ENCODE results near the gene CES5A.

The CES5A gene

GRCh38 chr16:55906123-55906522, 30.9 kb upstream of the CES5A start:
- TF ChIP-seq POLR2A (IDR thresholded peaks at IDR 0.05; ENCODE audit: extremely low read depth, insufficient read length) (no peak), MYC (IDR thresholded peaks at IDR 0.05; ENCODE audit: low read depth, low read length) (no peak), MAX (IDR thresholded peaks at IDR 0.05; ENCODE audit: low read depth, low read length) (no peak), CTCF (IDR thresholded peaks at IDR 0.05; ENCODE audit: low read depth, low read length) (no peak)
- no peak overlapping the region for H3K4me3 ChIP-seq (ENCODE audit: low read depth, low read length)
- no peak for DNase-seq (ENCODE audit: low read depth)

GRCh38 chr16:55905651-55906050, 30.5 kb upstream of the CES5A start:
- no peak overlapping the region for H3K4me3 ChIP-seq (ENCODE audit: low read depth, low read length)
- no peak for DNase-seq (ENCODE audit: low read depth)
- TF ChIP-seq CTCF (IDR thresholded peaks at IDR 0.05; ENCODE audit: low read depth, low read length) (no peak), MYC (IDR thresholded peaks at IDR 0.05; ENCODE audit: low read depth, low read length) (no peak), POLR2A (IDR thresholded peaks at IDR 0.05; ENCODE audit: extremely low read depth, insufficient read length) (no peak), MAX (IDR thresholded peaks at IDR 0.05; ENCODE audit: low read depth, low read length) (no peak)

- no peak for DNase-seq (ENCODE audit: low read depth)
- TF ChIP-seq MYC (IDR thresholded peaks at IDR 0.05; ENCODE audit: low read depth, low read length) (no peak), CTCF (IDR thresholded peaks at IDR 0.05; ENCODE audit: low read depth, low read length) (no peak), MAX (IDR thresholded peaks at IDR 0.05; ENCODE audit: low read depth, low read length) (no peak), POLR2A (IDR thresholded peaks at IDR 0.05; ENCODE audit: extremely low read depth, insufficient read length) (no peak)
- H3K4me3 ChIP-seq (ENCODE audit: low read depth, low read length), result no peak overlapping the region
Measured at GRCh38 chr16:55901566-55902217, 26.5 kb upstream of the CES5A start.

- H3K4me3 ChIP-seq (ENCODE audit: low read depth, low read length), result no peak overlapping the region
- DNase-seq (ENCODE audit: low read depth), result no peak
- TF ChIP-seq CTCF (IDR thresholded peaks at IDR 0.05; ENCODE audit: low read depth, low read length), result no peak
- no peak for TF ChIP-seq MYC (IDR thresholded peaks at IDR 0.05; ENCODE audit: low read depth, low read length)
- TF ChIP-seq POLR2A (IDR thresholded peaks at IDR 0.05; ENCODE audit: extremely low read depth, insufficient read length), result no peak
- TF ChIP-seq MAX (IDR thresholded peaks at IDR 0.05; ENCODE audit: low read depth, low read length), result no peak
Measured at GRCh38 chr16:55900616-55901393, 25.6 kb upstream of the CES5A start.

- TF ChIP-seq POLR2A (IDR thresholded peaks at IDR 0.05; ENCODE audit: extremely low read depth, insufficient read length) (no peak), MAX (IDR thresholded peaks at IDR 0.05; ENCODE audit: low read depth, low read length) (no peak), MYC (IDR thresholded peaks at IDR 0.05; ENCODE audit: low read depth, low read length) (no peak), CTCF (IDR thresholded peaks at IDR 0.05; ENCODE audit: low read depth, low read length) (no peak)
- no peak for DNase-seq (ENCODE audit: low read depth)
- no peak overlapping the region for H3K4me3 ChIP-seq (ENCODE audit: low read depth, low read length)
Measured at GRCh38 chr16:55899857-55900256, 24.7 kb upstream of the CES5A start.
